GM19351 (cell line): ENCODE measurements around the gene ITGAX.
"Not testable (repeated sequence)": the region's sequence is repeated elsewhere in the genome, so short reads cannot be mapped to it uniquely, and the experiment has no call there.

Source experiments
- ATAC-seq: cut with Tn5 transposase; IDR thresholded peaks from one replicate; pipeline ENCODE4 v1.9.1; 2021; ENCODE audit warnings: mild to moderate bottlenecking, moderate library complexity; ENCODE audit not compliant: unreplicated experiment

The ITGAX gene

GRCh38 chr16:31354394-31355291, at the start of gene ITGAX:
TSS of gene ITGAX (plus strand) at chr16:31355176. CDS start at chr16:31355255, 79 bp downstream.
- ATAC-seq = peak; percentile 68

GRCh38 chr16:31305219-31305618, 49.8 kb upstream of the ITGAX start:
- ATAC-seq = no peak

GRCh38 chr16:31308381-31308780, 46.6 kb upstream of the ITGAX start:
- not testable (repeated sequence) for ATAC-seq

- no peak for ATAC-seq
Measured at GRCh38 chr16:31322500-31322899, 32.5 kb upstream of the ITGAX start.

GRCh38 chr16:31323959-31324629, 30.9 kb upstream of the ITGAX start:
- ATAC-seq = no peak

- ATAC-seq = no peak
Measured at GRCh38 chr16:31325171-31325570, 29.8 kb upstream of the ITGAX start.

GRCh38 chr16:31327646-31328225, 27.2 kb upstream of the ITGAX start:
- no peak for ATAC-seq

- no peak for ATAC-seq
Measured at GRCh38 chr16:31328322-31329052, 26.5 kb upstream of the ITGAX start.

- ATAC-seq = no peak
Measured at GRCh38 chr16:31329671-31330552, 25.1 kb upstream of the ITGAX start.

GRCh38 chr16:31330553-31330890, 24.5 kb upstream of the ITGAX start:
- ATAC-seq = no peak

- ATAC-seq = no peak
Measured at GRCh38 chr16:31331141-31331764, 23.7 kb upstream of the ITGAX start.

GRCh38 chr16:31331807-31332301, 23.1 kb upstream of the ITGAX start:
- no peak for ATAC-seq

GRCh38 chr16:31332544-31332943, 22.4 kb upstream of the ITGAX start:
- ATAC-seq = no peak

- ATAC-seq = peak; percentile 77
Measured at GRCh38 chr16:31333686-31334649, 21.0 kb upstream of the ITGAX start.

GRCh38 chr16:31334934-31335333, 20.0 kb upstream of the ITGAX start:
- no peak for ATAC-seq

- ATAC-seq = no peak
Measured at GRCh38 chr16:31335431-31335830, 19.5 kb upstream of the ITGAX start.

- ATAC-seq = not testable (repeated sequence)
Measured at GRCh38 chr16:31338166-31338685, 16.8 kb upstream of the ITGAX start.

GRCh38 chr16:31344712-31345111, 10.3 kb upstream of the ITGAX start:
- peak; percentile 85 for ATAC-seq
